Limb (tissue), 2 donors: ENCODE measurements around the gene UNKL.
A peak's percentile ranks its signal among the peaks of the same experiment; 100 is the strongest.

Experiments used
- DNase-seq, 2 donors: peaks; one replicate each; pipeline ENCODE4 v3.0.0-alpha.2; 2016; ENCODE audit errors: extremely low spot score in 2 of 2

Gene UNKL

DNA sequence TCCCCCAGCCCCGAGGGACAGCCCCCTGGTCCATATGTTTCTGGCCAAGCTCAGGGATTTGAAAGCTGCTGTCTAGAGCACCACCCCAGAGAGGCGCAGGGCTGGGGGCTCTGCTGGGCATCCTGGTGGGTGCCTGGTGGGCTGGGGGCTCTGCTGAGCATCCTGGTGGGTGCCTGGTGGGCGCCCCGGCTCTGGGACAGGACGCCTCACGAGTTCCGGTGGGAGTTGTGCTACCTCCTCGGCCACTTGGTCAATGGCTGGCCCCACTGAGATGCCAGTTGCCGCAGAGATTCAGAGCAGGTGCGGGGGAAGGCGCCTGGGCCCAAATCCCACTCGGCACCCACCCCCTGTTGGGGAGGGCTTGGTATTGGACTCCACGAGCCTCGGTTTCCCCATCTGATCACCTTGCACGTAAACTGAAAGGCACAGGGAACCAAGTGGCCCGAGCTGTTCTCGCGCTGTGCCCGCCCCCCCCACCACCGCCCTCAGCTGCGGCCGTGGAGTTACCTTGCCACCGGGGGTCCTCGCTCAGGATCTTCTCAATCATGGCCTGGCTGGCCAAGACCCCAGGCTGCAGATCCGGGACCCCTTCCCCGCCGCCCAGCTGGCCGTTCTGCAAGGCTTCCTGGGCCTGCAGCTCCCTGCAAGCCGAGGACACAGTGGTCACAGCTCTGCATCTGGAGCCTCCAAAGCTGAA lies 13.3 kb downstream of the UNKL start:
- no peak for DNase-seq

- no peak for DNase-seq
These were observed 15.5 kb downstream of the UNKL start for GRCh38 chr16:1398826-1399581.

DNA sequence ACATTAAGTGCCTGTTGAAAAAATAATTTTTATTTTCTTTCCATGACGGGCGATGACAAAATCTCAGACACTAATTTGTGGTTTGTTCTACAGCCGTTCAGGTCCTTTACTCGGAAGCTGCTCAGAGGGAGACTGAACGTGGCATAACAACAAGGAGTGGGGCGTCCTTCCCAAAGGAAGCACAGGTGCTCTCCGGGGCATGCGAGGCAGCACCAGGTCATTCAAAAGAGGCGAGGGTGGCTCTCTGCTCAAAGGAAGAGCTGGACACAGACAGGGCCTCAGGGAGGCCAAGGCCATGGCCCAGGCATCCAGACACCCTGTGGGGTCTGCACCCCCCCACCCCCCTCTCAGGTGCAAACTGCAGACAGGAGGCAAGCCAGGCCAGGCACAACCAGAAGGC lies 16.2 kb downstream of the UNKL start:
- DNase-seq: no peak

- no peak for DNase-seq
These were observed 16.7 kb downstream of the UNKL start for GRCh38 chr16:1397779-1398178.

- DNase-seq: no peak
These were observed 19.0 kb downstream of the UNKL start for GRCh38 chr16:1395444-1396031.

DNA sequence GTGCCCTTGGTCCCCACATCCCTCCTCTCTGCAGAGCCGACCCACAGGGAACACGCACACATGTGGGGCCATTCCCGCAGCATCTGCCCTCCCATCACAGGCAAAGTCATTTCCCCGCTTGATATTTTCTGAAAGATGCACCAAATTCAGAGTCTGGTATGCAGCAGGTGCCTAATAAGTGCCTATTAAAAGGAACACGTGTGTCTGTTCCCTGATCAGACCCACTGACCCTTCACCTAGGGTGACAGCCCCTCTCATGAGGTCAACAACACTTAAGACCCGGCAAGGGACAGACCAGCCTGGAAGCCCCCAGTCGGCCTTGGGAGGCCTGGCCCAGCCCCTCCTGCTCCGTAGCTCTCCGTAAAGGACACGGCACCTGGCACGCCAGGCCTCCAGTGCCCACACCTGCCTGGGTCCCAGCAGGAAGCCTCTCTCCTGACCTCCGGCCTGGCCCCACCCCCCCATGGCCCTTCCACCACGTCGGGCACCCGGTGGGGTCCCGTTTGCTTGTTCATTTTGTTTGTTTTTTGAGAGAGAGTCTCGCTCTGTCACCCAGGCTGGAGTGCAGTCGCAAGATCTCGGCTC lies 20.0 kb downstream of the UNKL start:
- DNase-seq: no peak

DNA sequence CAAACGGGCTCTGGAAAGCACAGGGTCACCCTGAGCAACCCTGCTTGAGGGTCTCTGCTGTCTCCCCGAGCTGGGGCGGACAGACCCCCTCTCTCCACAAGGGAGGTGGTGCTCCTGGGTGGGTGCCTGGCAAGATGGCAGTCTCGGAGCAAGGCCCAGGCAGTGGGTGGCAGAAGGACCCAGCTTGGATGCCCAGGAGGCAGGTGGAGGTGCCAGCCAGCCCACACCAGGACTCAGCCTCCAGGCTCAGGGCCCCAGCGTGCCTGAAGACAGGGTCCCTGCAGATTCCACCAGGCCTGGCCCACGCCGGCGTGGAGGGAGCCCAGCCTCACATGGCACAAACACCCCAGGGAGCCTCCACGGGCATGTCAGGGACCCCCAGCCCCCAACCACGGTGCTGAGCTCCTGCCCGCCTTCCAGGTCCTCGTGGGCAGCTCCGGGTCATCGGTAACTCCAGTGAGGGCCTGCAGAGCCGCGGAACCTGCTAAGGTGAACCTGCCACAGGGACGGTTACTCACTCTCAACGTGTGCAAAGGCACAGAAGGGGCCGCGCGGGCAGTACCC lies 20.8 kb downstream of the UNKL start:
- no peak for DNase-seq

- no peak for DNase-seq
These were observed 21.7 kb downstream of the UNKL start for GRCh38 chr16:1392826-1393225.

- no peak for DNase-seq
These were observed 24.2 kb downstream of the UNKL start for GRCh38 chr16:1390239-1390779.

DNA sequence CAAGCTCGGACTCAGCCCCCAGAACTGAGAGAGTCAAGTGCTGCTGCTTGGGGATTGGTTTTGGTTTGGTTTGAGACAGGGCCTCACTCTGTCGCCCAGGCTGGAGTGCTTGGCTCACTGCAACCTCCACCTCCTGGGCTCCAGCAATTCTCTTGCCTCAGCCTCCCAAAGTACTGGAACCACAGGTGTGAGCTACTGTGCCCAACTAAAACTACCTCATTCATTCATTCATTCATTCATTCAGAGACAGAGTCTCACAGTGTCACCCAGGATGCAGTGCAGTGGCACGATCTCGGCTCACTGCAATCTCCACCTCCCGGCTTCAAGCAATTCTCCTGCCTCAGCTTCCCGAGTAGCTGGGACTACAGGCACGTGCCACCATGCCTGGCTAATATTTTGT lies 24.7 kb downstream of the UNKL start:
- no peak for DNase-seq

DNA sequence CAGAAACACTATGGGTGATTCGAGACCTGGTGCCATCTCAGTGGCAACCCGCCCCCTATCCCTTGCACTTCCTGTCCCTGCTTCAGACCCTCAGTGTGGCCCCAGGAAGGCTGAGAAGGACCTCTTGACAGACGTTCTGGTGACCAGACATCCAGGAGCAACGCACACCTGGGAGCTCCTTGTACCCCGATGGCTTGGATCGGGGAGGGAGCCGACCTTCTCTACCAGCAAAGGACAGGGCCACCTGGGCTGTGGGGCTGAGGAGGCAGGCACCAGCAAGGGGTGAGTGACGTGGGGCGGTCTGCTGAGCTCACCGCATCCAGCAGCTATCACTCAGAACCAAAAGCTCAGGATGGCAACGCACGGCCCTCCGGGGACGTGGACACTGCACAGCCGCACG lies 27.2 kb downstream of the UNKL start:
- no peak for DNase-seq

GRCh38 chr16:1385232-1385631 lies 29.3 kb downstream of the UNKL start:
- DNase-seq: no peak

DNA sequence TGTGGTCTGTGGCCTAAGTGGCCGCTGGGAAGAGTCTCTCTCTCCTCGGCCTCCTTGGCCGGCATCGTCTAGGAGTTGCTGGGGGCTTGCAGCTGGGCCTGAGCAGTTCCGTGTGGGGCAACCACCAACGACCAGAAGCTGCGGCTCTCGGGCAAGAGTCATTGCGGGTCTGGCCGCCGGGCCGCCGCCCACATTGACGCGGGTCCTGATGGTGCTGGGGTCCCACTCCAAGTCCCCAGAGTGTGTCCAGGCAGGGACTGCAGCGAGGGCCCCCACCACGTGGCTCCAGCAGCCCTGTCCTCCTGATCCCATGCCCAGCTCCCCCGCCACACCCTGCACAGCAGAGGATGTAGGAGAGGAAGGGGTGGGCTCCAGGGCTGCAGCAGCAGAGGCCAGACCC lies 30.9 kb downstream of the UNKL start:
- no peak for DNase-seq

DNA sequence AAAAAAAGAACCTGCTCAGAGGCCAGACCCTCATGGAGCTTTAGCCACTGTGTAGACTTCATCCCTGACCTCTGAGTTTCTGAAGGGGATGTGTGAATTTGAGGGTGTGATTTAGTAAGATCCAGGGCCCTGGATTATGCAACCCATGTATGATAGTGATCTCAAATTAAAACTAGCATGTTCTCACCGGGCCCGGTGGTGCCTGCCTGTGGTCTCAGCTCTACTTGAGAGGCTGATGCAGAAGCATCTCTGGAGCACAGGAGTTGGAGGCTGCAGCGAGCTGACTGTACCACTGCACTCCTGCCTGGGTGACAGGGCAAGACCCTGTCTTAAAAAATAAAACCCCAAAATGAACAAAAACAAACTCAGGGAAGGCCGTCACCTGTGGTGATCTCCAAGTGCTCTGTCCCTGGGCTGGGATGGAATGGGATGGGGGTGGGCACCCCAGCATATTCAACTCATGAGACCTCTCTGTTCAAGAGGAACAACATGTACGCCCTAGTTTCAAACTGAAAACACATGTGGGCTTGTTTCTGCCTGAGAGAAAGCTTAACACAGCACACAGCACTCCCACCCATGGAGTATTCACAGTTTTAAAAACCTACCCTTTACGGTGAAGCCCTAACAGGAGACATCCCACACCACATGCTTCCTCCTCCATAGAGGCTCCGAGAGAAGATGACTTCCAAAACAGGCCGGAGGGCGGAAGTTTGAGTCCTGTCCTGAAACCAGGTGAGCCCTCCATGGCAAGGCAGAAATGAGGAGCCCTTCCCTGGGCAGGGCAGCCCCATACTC lies 32.7 kb downstream of the UNKL start:
- no peak for DNase-seq

DNA sequence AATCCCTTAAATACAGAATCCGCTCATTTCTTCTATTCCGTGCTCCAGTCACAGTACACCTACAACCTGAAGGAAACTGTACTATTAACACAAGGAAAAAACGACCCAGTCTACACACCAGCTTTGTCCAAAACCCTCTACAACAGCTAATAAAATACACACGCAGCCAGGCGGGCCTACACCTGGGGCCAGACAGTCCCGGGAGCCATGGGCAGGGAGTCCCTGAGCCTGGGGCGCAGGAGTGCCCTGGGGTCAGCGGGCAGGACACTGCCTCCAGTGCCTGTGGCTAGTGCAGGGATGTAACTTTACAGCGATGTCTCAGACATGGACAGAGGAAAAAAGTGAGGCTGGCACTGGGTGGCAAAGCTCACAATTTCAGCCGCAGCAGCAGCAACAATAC lies 34.3 kb downstream of the UNKL start:
- no peak for DNase-seq

GRCh38 chr16:1379304-1380076 lies 35.0 kb downstream of the UNKL start:
- DNase-seq: peak; percentile 6 to 78

- DNase-seq: peak in 1 of 2 donors; percentile 64
These were observed 35.6 kb downstream of the UNKL start for GRCh38 chr16:1378804-1379303.

DNA sequence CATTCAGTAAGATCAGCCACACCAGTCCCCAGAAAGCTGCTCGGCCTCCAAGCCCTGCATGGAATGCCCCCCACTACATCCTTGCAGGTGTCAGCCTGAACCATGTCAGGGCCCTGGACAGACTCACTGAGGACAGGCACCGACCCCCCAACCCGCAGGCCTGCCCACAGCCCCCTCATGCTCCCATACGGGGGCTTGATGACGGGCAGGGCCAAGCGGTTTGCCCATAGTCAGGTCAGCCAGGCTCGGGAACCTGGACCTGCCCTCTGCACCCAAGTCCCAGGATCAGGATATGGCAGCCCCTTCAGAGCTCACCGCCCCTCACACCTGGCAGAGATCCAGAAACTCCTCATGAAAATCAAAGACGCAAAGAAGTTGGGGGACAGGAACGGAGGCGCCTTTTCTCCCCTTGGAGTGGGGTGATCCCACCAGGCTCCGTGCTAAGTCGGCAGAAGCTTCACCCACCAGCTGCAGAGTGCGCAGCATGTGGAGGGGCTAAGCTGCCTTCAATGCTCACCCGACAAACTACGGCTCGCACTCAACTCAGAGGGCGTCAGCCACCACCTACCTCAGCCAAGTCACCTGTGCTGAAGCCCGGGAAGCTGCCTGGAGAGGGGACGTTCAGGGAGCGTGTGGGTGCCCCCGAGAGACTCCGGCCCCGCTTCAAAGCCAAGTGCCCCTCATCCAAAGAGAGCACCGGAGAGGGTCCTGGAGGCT lies 36.3 kb downstream of the UNKL start:
- DNase-seq: no peak

DNA sequence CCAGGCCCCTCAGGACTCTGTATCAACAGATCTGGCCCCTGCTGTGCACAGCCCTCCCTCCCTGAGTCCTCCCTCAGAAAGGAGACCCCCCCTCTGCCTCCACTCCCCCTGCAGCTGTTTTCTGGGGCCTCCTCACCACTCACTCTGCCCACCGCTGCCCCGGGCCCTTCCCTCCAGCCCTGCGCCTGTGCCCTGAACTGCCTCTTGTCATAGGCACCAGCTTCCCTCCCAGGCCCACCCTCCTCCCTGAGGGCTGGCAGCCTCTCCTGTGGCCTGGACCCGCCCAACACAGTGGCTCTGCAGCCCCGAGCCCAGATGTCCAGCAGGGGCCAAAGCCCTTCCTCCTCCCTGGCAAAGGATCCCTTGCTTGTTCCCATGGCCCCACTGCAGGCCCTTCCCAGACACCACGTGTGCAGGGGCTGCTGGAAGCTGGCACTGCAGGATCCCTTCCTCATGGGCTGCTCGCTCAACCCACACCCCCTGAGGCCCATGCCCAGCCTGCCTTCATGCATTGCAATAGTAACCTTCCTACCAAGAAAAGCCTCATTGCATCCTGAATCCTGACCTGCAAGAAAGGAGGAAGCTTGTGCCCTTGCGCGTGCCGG lies 37.0 kb downstream of the UNKL start:
- no peak for DNase-seq
